D721Med (cell line): ENCODE data around the gene LRRIQ4.

Experiments
- DNase-seq: peaks from one replicate; pipeline ENCODE4 v3.0.0; 2011; ENCODE audit warnings: low spot score; ENCODE audit not compliant: insufficient read length
- FAIRE-seq: peaks from 2 replicates; lab custom pipeline; 2011; peaks lifted over from hg19 to GRCh38; lab: Jason Lieb, UNC
- CTCF ChIP-seq: IDR thresholded peaks from 2 replicates; pipeline ENCODE4 v1.5.1; 2012; ENCODE audit warnings: mild to moderate bottlenecking, control low read depth; ENCODE audit not compliant: insufficient read depth; ENCODE audit errors: missing control alignments

LRRIQ4 gene

GRCh38 chr3:169812332-169813235 lies at the start of gene LRRIQ4, which contains the start of gene LRRC34:
TSS of gene LRRIQ4 (plus strand) at chr3:169812870. CDS start at chr3:169821922, 9,052 bp downstream.
TSS of gene LRRC34 (minus strand) at chr3:169812904. CDS start at chr3:169812548, 356 bp downstream.
- no peak for DNase-seq
- FAIRE-seq, result peak; percentile 89
- TF ChIP-seq CTCF, result no peak

DNA sequence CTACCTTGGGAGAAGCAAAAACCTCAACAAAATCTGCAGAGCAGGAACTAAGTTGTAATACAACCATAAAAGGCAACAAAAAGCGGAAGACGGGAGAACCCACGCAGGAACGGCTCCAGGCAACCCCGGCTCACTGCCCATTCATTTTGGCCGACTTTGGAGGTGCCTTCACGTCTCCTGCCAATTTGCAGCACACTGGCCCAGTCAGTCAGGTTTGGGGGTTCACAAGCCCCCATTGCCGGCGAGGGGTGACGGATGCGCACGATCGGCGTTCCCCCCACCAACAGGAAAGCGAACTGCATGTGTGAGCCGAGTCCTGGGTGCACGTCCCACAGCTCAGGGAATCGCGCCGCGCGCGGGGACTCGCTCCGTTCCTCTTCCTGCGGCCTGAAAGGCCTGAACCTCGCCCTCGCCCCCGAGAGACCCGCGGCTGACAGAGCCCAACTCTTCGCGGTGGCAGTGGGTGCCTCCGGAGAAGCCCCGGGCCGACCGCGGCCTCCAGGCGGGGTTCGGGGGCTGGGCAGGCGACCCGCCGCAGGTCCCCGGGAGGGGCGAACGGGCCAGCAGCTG lies 48.3 kb upstream of the LRRIQ4 start:
- DNase-seq (no peak), FAIRE-seq (no peak)
- TF ChIP-seq CTCF, result no peak

- DNase-seq, result peak; percentile 66
- FAIRE-seq, result no peak
- TF ChIP-seq CTCF, result no peak
These were observed 47.6 kb upstream of the LRRIQ4 start, which contains the start of gene TERC for GRCh38 chr3:169764882-169765612. TSS of gene TERC (minus strand) at chr3:169765060.

GRCh38 chr3:169769287-169770181 lies 43.1 kb upstream of the LRRIQ4 start, which contains the start of gene ACTRT3:
TSS of gene ACTRT3 (minus strand) at chr3:169769561. CDS start at chr3:169769520, 41 bp downstream.
- FAIRE-seq (no peak), DNase-seq (no peak)
- no peak for TF ChIP-seq CTCF

GRCh38 chr3:169771497-169772304 lies 41.0 kb upstream of the LRRIQ4 start:
- FAIRE-seq (peak; percentile 38), DNase-seq (no peak)
- no peak for TF ChIP-seq CTCF
